Trophoblast cell (in vitro differentiated cells and primary cell): Measurements from ENCODE around the gene TBX6.
"Not testable (repeated sequence)": the region's sequence is repeated elsewhere in the genome, so short reads cannot be mapped to it uniquely, and the experiment has no call there.

ENCODE experiments used
- DNase-seq, 2 donors: peaks; one replicate each; pipeline ENCODE4 v3.0.0-alpha.2; 2016
- H2AFZ ChIP-seq: 2 replicates; pipeline ENCODE4 v1.6.1; 2013; ENCODE audit warnings: low read length, moderate library complexity, mild to moderate bottlenecking; ENCODE audit not compliant: insufficient read depth, poor library complexity
- H2AK5ac ChIP-seq: 2 replicates; pipeline ENCODE4 v1.6.1; 2013; ENCODE audit warnings: mild to moderate bottlenecking, low read length
- H2BK120ac ChIP-seq: 2 replicates; pipeline ENCODE4 v1.6.1; 2013; ENCODE audit warnings: low read length, mild to moderate bottlenecking, moderate library complexity; ENCODE audit not compliant: insufficient read depth, poor library complexity
- H2BK12ac ChIP-seq: 2 replicates; pipeline ENCODE4 v1.6.1; 2013; ENCODE audit warnings: mild to moderate bottlenecking, low read length, moderate library complexity
- H2BK5ac ChIP-seq: 2 replicates; pipeline ENCODE4 v1.6.1; 2013; ENCODE audit warnings: low read length, low read depth, moderate library complexity, mild to moderate bottlenecking; ENCODE audit not compliant: poor library complexity
- H3K14ac ChIP-seq: 2 replicates; pipeline ENCODE4 v1.6.1; 2013; ENCODE audit warnings: mild to moderate bottlenecking, low read length
- H3K18ac ChIP-seq: 2 replicates; pipeline ENCODE4 v1.6.1; 2013; ENCODE audit warnings: mild to moderate bottlenecking, low read length
- H3K23ac ChIP-seq: 2 replicates; pipeline ENCODE4 v1.6.1; 2013; ENCODE audit warnings: low read length
- H3K27ac ChIP-seq: 2 replicates; pipeline ENCODE4 v1.5.1; 2013; ENCODE audit warnings: low read depth, mild to moderate bottlenecking, inconsistent platforms, low read length, moderate library complexity
- H3K27me3 ChIP-seq: 2 replicates; pipeline ENCODE4 v1.6.1; 2013; ENCODE audit warnings: inconsistent platforms, mild to moderate bottlenecking, low read length, moderate library complexity; ENCODE audit not compliant: insufficient read depth
- H3K36me3 ChIP-seq, 2 experiments: 1 replicate in 1 of 2; 2 replicates in 1 of 2; pipeline ENCODE4 v1.6.1; 2013; ENCODE audit warnings: low read length in 2 of 2, mild to moderate bottlenecking in 2 of 2, moderate library complexity in 1 of 2; ENCODE audit not compliant: insufficient read depth in 2 of 2, control insufficient read depth in 1 of 2
- H3K4ac ChIP-seq: 2 replicates; pipeline ENCODE4 v1.6.1; 2013; ENCODE audit warnings: low read depth, mild to moderate bottlenecking, low read length, moderate library complexity
- H3K4me1 ChIP-seq, 2 experiments: 1 replicate in 1 of 2; 2 replicates in 1 of 2; pipeline ENCODE4 v1.6.1; 2013; ENCODE audit warnings: low read length in 2 of 2, mild to moderate bottlenecking in 2 of 2, moderate library complexity in 1 of 2; ENCODE audit not compliant: insufficient read depth in 2 of 2, control insufficient read depth in 1 of 2
- H3K4me2 ChIP-seq: 2 replicates; pipeline ENCODE4 v1.6.1; 2013; ENCODE audit warnings: inconsistent platforms, mild to moderate bottlenecking, low read length, moderate library complexity
- H3K4me3 ChIP-seq: 2 replicates; pipeline ENCODE4 v1.5.1; 2013; ENCODE audit warnings: mild to moderate bottlenecking, low read depth, low read length, inconsistent platforms
- H3K79me1 ChIP-seq: one replicate; pipeline ENCODE4 v1.6.1; 2013; ENCODE audit warnings: low read length
- H3K79me2 ChIP-seq: 2 replicates; pipeline ENCODE4 v1.6.1; 2013; ENCODE audit warnings: low read length, mild to moderate bottlenecking; ENCODE audit not compliant: control insufficient read depth, insufficient read depth, poor library complexity
- H3K9ac ChIP-seq: 2 replicates; pipeline ENCODE4 v1.6.1; 2013; ENCODE audit warnings: mild to moderate bottlenecking, low read length
- H3K9me3 ChIP-seq: 2 replicates; pipeline ENCODE4 v1.6.1; 2013; ENCODE audit warnings: low read depth, mild to moderate bottlenecking, control low read depth, inconsistent platforms, low read length; ENCODE audit not compliant: insufficient read depth
- H4K12ac ChIP-seq: 2 replicates; pipeline ENCODE4 v1.6.1; 2013; ENCODE audit warnings: low read depth, mild to moderate bottlenecking, low read length, moderate library complexity
- H4K8ac ChIP-seq: 2 replicates; pipeline ENCODE4 v1.6.1; 2013; ENCODE audit warnings: low read depth, mild to moderate bottlenecking, low read length, moderate library complexity
- H4K91ac ChIP-seq: one replicate; pipeline ENCODE4 v1.6.1; 2013; ENCODE audit warnings: low read depth, mild to moderate bottlenecking, low read length, moderate library complexity
- WGBS: extraction: QIAGEN DNeasy Blood & Tissue Kit; methylation state at CpG from one replicate; pipeline ENCODE4 v1.1.7; 2013; ENCODE audit warnings: missing lambda C conversion rate; ENCODE audit not compliant: insufficient read length, insufficient coverage; ENCODE audit errors: extremely low coverage; 5-methylcytosine and 5-hydroxymethylcytosine counted together

The TBX6 gene

DNA sequence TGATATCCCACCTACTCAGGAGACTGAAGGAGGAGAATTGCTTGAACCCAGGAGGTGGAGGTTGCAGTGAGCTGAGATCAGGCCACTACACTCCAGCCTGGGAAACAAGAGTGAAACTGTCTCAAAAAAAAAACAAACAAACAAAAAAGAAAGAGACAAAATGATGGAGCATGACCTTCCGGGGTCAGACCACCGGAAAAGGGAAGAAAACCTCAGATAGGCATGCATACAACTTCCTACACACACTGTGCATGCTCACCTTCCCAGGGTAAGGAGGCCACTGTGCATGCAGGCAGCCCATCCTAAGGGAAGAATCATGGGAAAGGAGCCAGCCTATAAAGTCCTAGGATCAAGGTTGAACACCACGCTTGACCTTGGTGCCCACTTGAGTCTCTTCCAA is 40.9 kb upstream of the TBX6 start:
- Histone ChIP-seq H3K4me3 (no peak overlapping the region), H4K8ac (no peak overlapping the region), H3K4me1 (no peaks in the 10 kb centered on the region), H3K18ac (no peak overlapping the region), H2AFZ (no peak overlapping the region), H3K79me1 (no peaks in the 10 kb centered on the region), H3K27ac (no peak overlapping the region), H3K9me3 (no peaks in the 10 kb centered on the region), H3K9ac (no peak overlapping the region), H3K36me3 (no peaks in the 10 kb centered on the region), H3K27me3 (no peaks in the 10 kb centered on the region), H4K12ac (no peak overlapping the region), H3K23ac (no peak overlapping the region), H2BK5ac (no peak overlapping the region), H2BK12ac (no peak overlapping the region), H3K14ac (no peak overlapping the region), H3K79me2 (no peaks in the 10 kb centered on the region), H2AK5ac (no peak overlapping the region), H4K91ac (no peak overlapping the region), H3K4ac (no peak overlapping the region), H2BK120ac (no peak overlapping the region), H3K4me2 (no peak overlapping the region)
- DNase-seq: no peak
- no CpG with 5 or more reads among the region's 3 CpGs for WGBS

DNA sequence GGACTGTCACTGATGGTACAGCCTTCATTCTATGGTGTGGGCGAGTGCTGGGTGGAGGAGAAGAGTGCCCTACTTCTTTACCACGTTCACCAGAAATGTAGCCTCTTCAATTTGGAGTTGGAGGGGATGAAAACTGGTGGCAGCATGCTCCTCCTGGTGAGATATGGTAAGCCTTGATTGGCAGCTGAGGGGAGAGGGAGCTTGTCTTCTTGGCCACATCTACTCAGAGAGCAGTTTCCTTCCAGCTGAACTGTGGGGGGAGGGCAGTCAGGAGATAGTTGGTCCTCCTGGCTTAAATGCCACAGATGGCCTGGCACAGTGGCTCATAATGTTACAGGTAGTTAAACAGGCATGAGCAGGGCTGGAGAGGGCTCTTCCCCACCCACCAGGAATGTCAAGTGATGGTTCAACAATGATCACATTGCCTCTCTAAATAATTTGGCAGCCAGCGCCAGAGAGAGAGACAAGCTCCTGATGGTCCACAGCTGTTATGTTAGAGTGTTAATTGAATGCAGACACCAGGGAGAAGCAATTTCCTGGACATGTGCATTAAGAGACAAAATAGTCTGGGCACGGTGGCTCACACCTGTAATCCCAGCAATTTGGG is 40.2 kb upstream of the TBX6 start:
- H3K18ac ChIP-seq: no peak overlapping the region
- H3K27ac ChIP-seq: no peak overlapping the region
- H3K4ac ChIP-seq: no peak overlapping the region
- H3K79me1 ChIP-seq: no peaks in the 10 kb centered on the region
- no peaks in the 10 kb centered on the region for H3K9me3 ChIP-seq
- no peak overlapping the region for H2BK12ac ChIP-seq
- no peaks in the 10 kb centered on the region for H3K4me1 ChIP-seq
- H3K27me3 ChIP-seq: no peaks in the 10 kb centered on the region
- no CpG with 5 or more reads among the region's 4 CpGs for WGBS
- H2AK5ac ChIP-seq: no peak overlapping the region
- H2BK120ac ChIP-seq: no peak overlapping the region
- H2BK5ac ChIP-seq: no peak overlapping the region
- no peak overlapping the region for H3K14ac ChIP-seq
- no peak overlapping the region for H3K4me3 ChIP-seq
- H3K23ac ChIP-seq: no peak overlapping the region
- no peaks in the 10 kb centered on the region for H3K79me2 ChIP-seq
- H3K9ac ChIP-seq: no peak overlapping the region
- H4K91ac ChIP-seq: no peak overlapping the region
- no peaks in the 10 kb centered on the region for H3K36me3 ChIP-seq
- DNase-seq: no peak
- no peak overlapping the region for H3K4me2 ChIP-seq
- H4K8ac ChIP-seq: no peak overlapping the region
- H4K12ac ChIP-seq: no peak overlapping the region
- H2AFZ ChIP-seq: no peak overlapping the region

DNA sequence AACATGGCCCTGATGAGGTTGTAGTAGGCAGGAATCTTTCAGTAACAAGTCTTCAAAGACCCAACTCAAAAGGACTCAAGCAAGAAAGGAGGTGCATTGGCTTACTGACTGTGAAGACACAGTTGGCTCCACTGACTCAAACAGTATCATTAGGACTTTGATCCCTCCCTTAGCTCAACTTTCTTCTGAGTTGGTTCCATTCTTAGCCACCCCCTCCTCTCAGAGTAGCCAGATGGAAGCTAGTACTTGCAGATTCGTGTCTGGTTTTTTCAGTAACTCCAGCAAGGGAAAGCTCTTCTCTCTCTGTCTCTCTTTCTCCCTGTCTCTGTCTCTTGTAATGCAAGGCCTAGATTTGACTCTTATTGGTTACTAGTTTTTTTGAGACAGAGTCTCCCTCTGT is 36.3 kb upstream of the TBX6 start:
- H2BK12ac ChIP-seq: no peak overlapping the region
- H4K12ac ChIP-seq: no peak overlapping the region
- no peak overlapping the region for H2BK120ac ChIP-seq
- no peaks in the 10 kb centered on the region for H3K9me3 ChIP-seq
- no peak overlapping the region for H4K8ac ChIP-seq
- H2BK5ac ChIP-seq: no peak overlapping the region
- H3K23ac ChIP-seq: no peak overlapping the region
- no peak overlapping the region for H2AK5ac ChIP-seq
- H3K4me1 ChIP-seq: no peaks in the 10 kb centered on the region
- H2AFZ ChIP-seq: no peak overlapping the region
- H3K79me1 ChIP-seq: peaks cover 3% of the 10 kb centered on the region
- WGBS: no CpG with 5 or more reads among the region's 1 CpG
- H3K4me2 ChIP-seq: no peak overlapping the region
- no peak overlapping the region for H3K9ac ChIP-seq
- no peak overlapping the region for H4K91ac ChIP-seq
- no peak overlapping the region for H3K4me3 ChIP-seq
- H3K36me3 ChIP-seq: no peaks in the 10 kb centered on the region
- no peaks in the 10 kb centered on the region for H3K27me3 ChIP-seq
- no peak overlapping the region for H3K14ac ChIP-seq
- H3K79me2 ChIP-seq: peaks cover 2% of the 10 kb centered on the region
- H3K27ac ChIP-seq: no peak overlapping the region
- peak in 1 of 2 donors; percentile 51 for DNase-seq
- H3K4ac ChIP-seq: no peak overlapping the region
- no peak overlapping the region for H3K18ac ChIP-seq

DNA sequence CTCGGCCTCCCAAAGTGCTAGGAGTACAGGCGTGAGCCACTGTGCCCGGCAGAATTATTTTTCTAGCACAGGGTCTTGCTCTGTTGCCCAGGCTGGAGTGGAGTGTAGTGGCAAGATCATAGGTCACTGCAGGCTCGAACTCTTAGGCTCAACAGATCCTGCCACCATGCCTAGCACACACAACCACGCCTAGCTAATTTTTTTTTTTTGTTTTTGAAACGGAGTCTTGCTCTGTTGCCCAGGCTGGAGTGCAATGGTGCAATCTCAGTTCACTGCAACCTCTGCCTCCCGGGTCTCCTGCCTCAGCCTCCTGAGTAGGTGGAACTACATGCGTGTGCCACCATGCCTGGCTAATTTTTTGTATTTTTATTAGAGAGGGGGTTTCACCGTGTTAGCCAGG is 34.0 kb upstream of the TBX6 start:
- no CpG with 5 or more reads among the region's 9 CpGs for WGBS
- H3K18ac ChIP-seq, H2BK120ac ChIP-seq, H3K27ac ChIP-seq, H4K91ac ChIP-seq, H3K79me2 ChIP-seq, H4K8ac ChIP-seq, H3K27me3 ChIP-seq, H3K9ac ChIP-seq, H3K14ac ChIP-seq, H3K23ac ChIP-seq, H3K79me1 ChIP-seq, H3K4me2 ChIP-seq, H2AK5ac ChIP-seq, H3K36me3 ChIP-seq, H2BK5ac ChIP-seq, H3K4ac ChIP-seq, H3K4me3 ChIP-seq, H2BK12ac ChIP-seq, H4K12ac ChIP-seq, H2AFZ ChIP-seq, DNase-seq, H3K9me3 ChIP-seq: not testable (repeated sequence)
- H3K4me1 ChIP-seq: peaks cover 5 to 12% of the 10 kb centered on the region in 2 experiments
